CD14-positive monocyte (primary cell): ENCODE data around the gene CDKAL1. TPM values are rescaled to one million over a fixed set of nuclear protein-coding genes. Genes with fewer than 3 reads are reported as not detected.

ENCODE experiments used
- DNase-seq, 3 donors: peaks; one replicate each; pipeline ENCODE4 v3.0.0-alpha.2; 2011 to 2022
- H2AFZ ChIP-seq: 2 replicates; pipeline ENCODE4 v1.6.0; 2012; ENCODE audit warnings: mild to moderate bottlenecking, low read depth, low read length, inconsistent platforms; ENCODE audit not compliant: insufficient read depth, poor library complexity, severe bottlenecking
- H3K27ac ChIP-seq, 2 donors: 1 replicate in 1 of 2; 2 replicates in 1 of 2; pipeline ENCODE4 v1.5.1; 2012 to 2013; ENCODE audit warnings: low read length in 2 of 2, control low read depth in 1 of 2, inconsistent platforms in 1 of 2, low read depth in 1 of 2, mild to moderate bottlenecking in 1 of 2
- H3K27me3 ChIP-seq, 2 donors: one replicate each; pipeline versions ENCODE4 v1.6.0 to v1.6.1; 2011 to 2013; ENCODE audit warnings: low read length in 2 of 2; ENCODE audit not compliant: control insufficient read depth in 2 of 2, insufficient read depth in 2 of 2
- H3K36me3 ChIP-seq, 2 donors: replicated peaks in 1 of 2; 1 replicate in 1 of 2; 2 replicates in 1 of 2; pipeline versions ENCODE4 v1.5.1 to v1.6.1; 2012 to 2013; ENCODE audit warnings: low read length in 2 of 2, control low read depth in 1 of 2, inconsistent platforms in 1 of 2, mild to moderate bottlenecking in 1 of 2; ENCODE audit not compliant: insufficient read depth in 2 of 2, control insufficient read depth in 1 of 2
- H3K4me1 ChIP-seq, 2 donors: 1 replicate in 1 of 2; 2 replicates in 1 of 2; pipeline versions ENCODE4 v1.5.1 to v1.6.1; 2012 to 2013; ENCODE audit warnings: low read length in 2 of 2, control low read depth in 1 of 2, inconsistent platforms in 1 of 2, mild to moderate bottlenecking in 1 of 2, moderate library complexity in 1 of 2; ENCODE audit not compliant: insufficient read depth in 2 of 2, control insufficient read depth in 1 of 2
- H3K4me2 ChIP-seq: replicated peaks from 2 replicates; pipeline ENCODE3; 2012; ENCODE audit warnings: low read length, moderate library complexity, mild to moderate bottlenecking; ENCODE audit not compliant: poor library complexity, severe bottlenecking; ENCODE audit errors: extremely low read depth
- H3K4me3 ChIP-seq, 3 experiments: fragments of 200-600 bp in 1 of 3; sonication (generic) in 1 of 3; replicated peaks in 1 of 3; 1 replicate in 2 of 3; 2 replicates in 1 of 3; pipeline ENCODE4 v1.5.1; 2011 to 2013; ENCODE audit warnings: low read length in 3 of 3, mild to moderate bottlenecking in 3 of 3, control low read depth in 2 of 3, low read depth in 2 of 3, inconsistent platforms in 1 of 3, moderate library complexity in 1 of 3
- H3K79me2 ChIP-seq: 2 replicates; pipeline ENCODE4 v1.6.0; 2012; ENCODE audit warnings: mild to moderate bottlenecking, control low read depth, inconsistent platforms, low read length, moderate library complexity; ENCODE audit not compliant: insufficient read depth
- H3K9ac ChIP-seq: 2 replicates; pipeline ENCODE4 v1.6.0; 2017; ENCODE audit warnings: low read length, mild to moderate bottlenecking; ENCODE audit not compliant: insufficient read depth, poor library complexity, severe bottlenecking
- H3K9me3 ChIP-seq, 2 donors: replicated peaks in 1 of 2; 1 replicate in 1 of 2; 2 replicates in 1 of 2; pipeline versions ENCODE4 v1.5.1 to v1.6.1; 2012 to 2013; ENCODE audit warnings: low read length in 2 of 2, control low read depth in 1 of 2; ENCODE audit not compliant: control insufficient read depth in 1 of 2, insufficient read depth in 1 of 2
- H4K20me1 ChIP-seq: 2 replicates; pipeline ENCODE4 v1.6.0; 2012; ENCODE audit warnings: mild to moderate bottlenecking, low read length, control low read depth, moderate library complexity; ENCODE audit not compliant: insufficient read depth
- H3K27ac Mint-ChIP-seq, 7 donors: one replicate each; pipeline ENCODE4 v1.8.0; 2020; ENCODE audit warnings: mild to moderate bottlenecking in 7 of 7, mixed read lengths in 7 of 7, moderate library complexity in 6 of 7, inconsistent platforms in 2 of 7
- H3K27me3 Mint-ChIP-seq, 3 donors: one replicate each; pipeline ENCODE4 v1.8.0; 2021 to 2022; ENCODE audit warnings: low read depth in 3 of 3, mild to moderate bottlenecking in 3 of 3, mixed read lengths in 3 of 3, moderate library complexity in 3 of 3, inconsistent platforms in 1 of 3
- H3K36me3 Mint-ChIP-seq, 2 donors: one replicate each; pipeline ENCODE4 v1.8.0; 2020; ENCODE audit warnings: mixed read lengths in 2 of 2, inconsistent platforms in 1 of 2, mild to moderate bottlenecking in 1 of 2
- H3K4me1 Mint-ChIP-seq: one replicate; pipeline ENCODE4 v1.8.0; 2020; ENCODE audit warnings: mild to moderate bottlenecking, mixed read lengths
- H3K4me3 Mint-ChIP-seq, 2 donors: one replicate each; pipeline ENCODE4 v1.8.0; 2020; ENCODE audit warnings: mild to moderate bottlenecking in 2 of 2, mixed read lengths in 2 of 2, moderate library complexity in 1 of 2
- H3K9me3 Mint-ChIP-seq, 7 donors: one replicate each; pipeline ENCODE4 v1.8.0; 2020 to 2022; ENCODE audit warnings: mixed read lengths in 7 of 7, mild to moderate bottlenecking in 6 of 7, moderate library complexity in 6 of 7, inconsistent platforms in 2 of 7
- WGBS: methylation state at CpG from one replicate; pipeline ENCODE4 v1.1.5; 2013; ENCODE audit warnings: missing lambda C conversion rate; ENCODE audit not compliant: insufficient coverage; 5-methylcytosine and 5-hydroxymethylcytosine counted together
- intact Hi-C, 2 donors: fragments of 100-400 bp; cut with micrococcal nuclease; formaldehyde crosslinking; loops; one replicate each; pipeline versions ENCODE4 v1.15.0 to v1.15.1; 2023
- polyA plus RNA-seq, 3 donors: library from polyadenylated mRNA; depleted of rRNA in 1 of 3; unstranded in 2 of 3; stranded (reverse) in 1 of 3; fragments of 300-500 nt in 2 of 3; fragments of >200 nt in 1 of 3; fragmentation: Illumina TruSeq in 2 of 3; gene quantifications; 1 replicate in 2 of 3; 2 replicates in 1 of 3; pipeline ENCODE4 v1.2.3, GENCODE V29; 2012 to 2021
- TF ChIP-seq, protein P1 (sequence below): fragments of 200-600 bp; IDR thresholded peaks from one replicate; pipeline ENCODE4 v1.8.0; 2022; ENCODE audit warnings: antibody characterized with exemption, mild to moderate bottlenecking

CDKAL1 gene
- polyA plus RNA-seq, 3 donors, result 3.2 to 12.4 (median 8.3) TPM

DNA sequence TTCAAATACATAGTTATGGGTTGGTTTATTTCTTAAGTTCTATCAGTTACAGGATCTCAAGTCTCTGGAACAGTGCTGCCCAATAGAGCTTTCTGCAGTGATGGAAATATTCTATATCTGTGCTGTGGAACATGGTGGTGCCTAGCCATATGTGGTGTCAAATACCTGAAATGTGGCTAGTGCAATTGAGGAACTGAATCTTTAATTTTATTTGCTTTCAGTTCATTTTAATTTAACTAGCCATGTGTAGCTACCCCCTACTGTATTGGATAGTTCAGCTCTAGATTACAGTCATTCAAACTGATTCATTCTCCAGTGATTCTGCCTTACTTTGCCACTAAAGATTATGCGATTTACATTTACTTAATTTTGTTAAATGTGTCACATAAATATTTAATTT lies 503.2 kb downstream of the CDKAL1 start:
- no peaks in the 10 kb centered on the region for H3K27me3 ChIP-seq
- no peak overlapping the region for H3K27ac Mint-ChIP-seq
- intact Hi-C loops, result no loop called here
- H2AFZ ChIP-seq, result no peak overlapping the region
- no peaks in the 10 kb centered on the region for H3K4me1 ChIP-seq
- no CpG with 5 or more reads among the region's 1 CpG for WGBS
- no peaks in the 10 kb centered on the region for H3K36me3 ChIP-seq
- TF ChIP-seq, protein P1, sequence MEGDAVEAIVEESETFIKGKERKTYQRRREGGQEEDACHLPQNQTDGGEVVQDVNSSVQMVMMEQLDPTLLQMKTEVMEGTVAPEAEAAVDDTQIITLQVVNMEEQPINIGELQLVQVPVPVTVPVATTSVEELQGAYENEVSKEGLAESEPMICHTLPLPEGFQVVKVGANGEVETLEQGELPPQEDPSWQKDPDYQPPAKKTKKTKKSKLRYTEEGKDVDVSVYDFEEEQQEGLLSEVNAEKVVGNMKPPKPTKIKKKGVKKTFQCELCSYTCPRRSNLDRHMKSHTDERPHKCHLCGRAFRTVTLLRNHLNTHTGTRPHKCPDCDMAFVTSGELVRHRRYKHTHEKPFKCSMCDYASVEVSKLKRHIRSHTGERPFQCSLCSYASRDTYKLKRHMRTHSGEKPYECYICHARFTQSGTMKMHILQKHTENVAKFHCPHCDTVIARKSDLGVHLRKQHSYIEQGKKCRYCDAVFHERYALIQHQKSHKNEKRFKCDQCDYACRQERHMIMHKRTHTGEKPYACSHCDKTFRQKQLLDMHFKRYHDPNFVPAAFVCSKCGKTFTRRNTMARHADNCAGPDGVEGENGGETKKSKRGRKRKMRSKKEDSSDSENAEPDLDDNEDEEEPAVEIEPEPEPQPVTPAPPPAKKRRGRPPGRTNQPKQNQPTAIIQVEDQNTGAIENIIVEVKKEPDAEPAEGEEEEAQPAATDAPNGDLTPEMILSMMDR, result no peak
- H3K27me3 Mint-ChIP-seq, result no peaks in the 10 kb centered on the region
- H3K27ac ChIP-seq, result no peak overlapping the region
- no peak overlapping the region for H3K9ac ChIP-seq
- no peak overlapping the region for H3K4me3 ChIP-seq
- no peaks in the 10 kb centered on the region for H4K20me1 ChIP-seq
- no peak overlapping the region for H3K4me3 Mint-ChIP-seq
- H3K9me3 ChIP-seq, result no peaks in the 10 kb centered on the region
- no peaks in the 10 kb centered on the region for H3K79me2 ChIP-seq
- no peak overlapping the region for H3K4me2 ChIP-seq
- no peaks in the 10 kb centered on the region for H3K36me3 Mint-ChIP-seq
- DNase-seq, result no peak
- no peaks in the 10 kb centered on the region for H3K9me3 Mint-ChIP-seq
- H3K4me1 Mint-ChIP-seq, result no peaks in the 10 kb centered on the region

DNA sequence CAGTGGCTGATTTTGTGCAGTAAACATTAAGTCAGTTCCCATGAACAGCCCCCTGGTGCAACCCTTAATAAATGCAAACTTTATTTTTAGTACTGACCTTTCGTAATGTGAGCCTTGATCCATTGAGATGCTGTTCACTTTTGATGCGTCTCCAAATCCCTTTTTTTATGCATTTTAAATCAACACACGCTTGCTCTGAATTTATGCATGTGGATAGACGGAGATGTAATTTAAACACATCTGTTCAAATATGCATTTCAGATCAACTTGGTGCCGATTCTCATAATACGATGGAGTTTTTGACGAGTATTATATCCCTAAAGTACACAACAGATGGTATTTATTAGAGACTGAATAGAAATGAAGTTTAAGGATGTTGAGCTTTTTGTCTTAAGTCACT lies 505.7 kb downstream of the CDKAL1 start:
- WGBS, result no CpG with 5 or more reads among the region's 7 CpGs
- intact Hi-C loops, result no loop called here
- Histone ChIP-seq H3K4me3 (no peak overlapping the region), H3K9me3 (no peaks in the 10 kb centered on the region), H4K20me1 (no peaks in the 10 kb centered on the region), H3K36me3 (no peaks in the 10 kb centered on the region), H3K79me2 (no peaks in the 10 kb centered on the region), H3K27ac (no peak overlapping the region), H3K9ac (no peak overlapping the region), H3K4me1 (no peaks in the 10 kb centered on the region), H3K4me2 (no peak overlapping the region), H2AFZ (no peak overlapping the region), H3K27me3 (no peaks in the 10 kb centered on the region)
- H3K36me3 Mint-ChIP-seq, result no peaks in the 10 kb centered on the region
- TF ChIP-seq, protein P1, result no peak
- no peaks in the 10 kb centered on the region for H3K4me1 Mint-ChIP-seq
- H3K9me3 Mint-ChIP-seq, result no peaks in the 10 kb centered on the region
- DNase-seq, result no peak
- no peak overlapping the region for H3K27ac Mint-ChIP-seq
- no peaks in the 10 kb centered on the region for H3K27me3 Mint-ChIP-seq
- no peak overlapping the region for H3K4me3 Mint-ChIP-seq
